GM21515 (cell line): Measurements from ENCODE around the gene PSD4.

ENCODE experiments used
- ATAC-seq: cut with Tn5 transposase; IDR thresholded peaks from one replicate; pipeline ENCODE4 v1.9.1; 2021; ENCODE audit not compliant: unreplicated experiment

Gene PSD4

GRCh38 chr2:113183264-113183663 is 9.5 kb downstream of the PSD4 start:
- no peak for ATAC-seq

GRCh38 chr2:113183703-113184102 is 9.9 kb downstream of the PSD4 start:
- ATAC-seq: no peak

DNA sequence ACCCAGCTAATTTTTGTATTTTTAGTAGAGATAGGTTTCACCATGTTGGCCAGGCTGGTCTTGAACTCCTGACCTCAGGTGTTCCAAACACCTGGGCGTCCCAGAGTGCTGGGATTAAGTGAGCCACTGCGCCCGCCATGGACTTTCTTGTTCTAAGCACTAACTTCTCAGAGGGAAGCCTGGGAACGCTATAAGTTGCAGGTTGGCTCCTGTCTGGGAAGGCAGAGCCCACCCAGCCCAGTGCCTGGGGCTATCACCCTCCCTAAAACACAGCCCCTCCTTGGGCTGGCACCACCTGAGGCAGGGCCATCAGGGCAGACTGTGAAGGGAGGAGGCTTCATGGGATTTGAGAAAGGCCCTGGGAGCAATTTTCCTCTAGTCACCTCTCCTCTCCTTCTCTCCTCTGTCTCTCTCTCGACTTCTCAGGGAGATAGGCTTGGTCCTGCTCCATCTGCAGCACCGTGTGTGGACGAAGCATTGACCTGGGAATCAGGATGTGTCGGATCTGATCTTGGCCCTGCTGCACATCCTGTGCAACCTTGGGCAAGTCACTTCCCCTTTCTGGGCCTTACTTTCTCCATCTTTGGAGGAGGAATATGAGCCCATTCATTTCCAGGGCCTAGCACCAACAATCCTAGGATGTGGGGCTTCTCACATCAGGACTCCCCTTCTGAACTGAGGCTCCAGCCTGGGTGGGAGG is 10.9 kb downstream of the PSD4 start:
- no peak for ATAC-seq

GRCh38 chr2:113185664-113186432 is 12.1 kb downstream of the PSD4 start:
- no peak for ATAC-seq

GRCh38 chr2:113186433-113186796 is 12.6 kb downstream of the PSD4 start:
- no peak for ATAC-seq

DNA sequence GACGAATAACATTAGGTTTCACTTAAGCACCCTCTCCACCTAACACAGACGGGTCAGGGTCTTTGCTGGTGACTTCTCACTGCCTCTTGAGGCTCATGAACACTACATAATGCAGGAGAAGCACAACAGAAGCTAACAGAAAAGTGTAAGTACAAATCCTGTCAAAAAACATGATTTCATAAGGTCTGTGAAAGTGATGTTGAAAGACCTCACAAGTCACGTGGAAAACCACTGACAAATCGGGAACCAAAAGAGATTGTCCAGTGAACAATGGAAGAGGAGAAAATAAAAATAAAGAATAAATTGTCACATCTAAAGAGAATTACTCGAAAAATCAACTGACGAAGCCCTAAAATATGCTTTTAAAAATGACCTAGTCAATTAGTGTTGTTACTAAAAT is 14.0 kb downstream of the PSD4 start:
- ATAC-seq: no peak

GRCh38 chr2:113190871-113191270 is 17.1 kb downstream of the PSD4 start:
- no peak for ATAC-seq

GRCh38 chr2:113192459-113193100 is 18.8 kb downstream of the PSD4 start:
- ATAC-seq: no peak

GRCh38 chr2:113195923-113196501 is 22.2 kb downstream of the PSD4 start:
- no peak for ATAC-seq

GRCh38 chr2:113196839-113197238 is 23.1 kb downstream of the PSD4 start:
- no peak for ATAC-seq

DNA sequence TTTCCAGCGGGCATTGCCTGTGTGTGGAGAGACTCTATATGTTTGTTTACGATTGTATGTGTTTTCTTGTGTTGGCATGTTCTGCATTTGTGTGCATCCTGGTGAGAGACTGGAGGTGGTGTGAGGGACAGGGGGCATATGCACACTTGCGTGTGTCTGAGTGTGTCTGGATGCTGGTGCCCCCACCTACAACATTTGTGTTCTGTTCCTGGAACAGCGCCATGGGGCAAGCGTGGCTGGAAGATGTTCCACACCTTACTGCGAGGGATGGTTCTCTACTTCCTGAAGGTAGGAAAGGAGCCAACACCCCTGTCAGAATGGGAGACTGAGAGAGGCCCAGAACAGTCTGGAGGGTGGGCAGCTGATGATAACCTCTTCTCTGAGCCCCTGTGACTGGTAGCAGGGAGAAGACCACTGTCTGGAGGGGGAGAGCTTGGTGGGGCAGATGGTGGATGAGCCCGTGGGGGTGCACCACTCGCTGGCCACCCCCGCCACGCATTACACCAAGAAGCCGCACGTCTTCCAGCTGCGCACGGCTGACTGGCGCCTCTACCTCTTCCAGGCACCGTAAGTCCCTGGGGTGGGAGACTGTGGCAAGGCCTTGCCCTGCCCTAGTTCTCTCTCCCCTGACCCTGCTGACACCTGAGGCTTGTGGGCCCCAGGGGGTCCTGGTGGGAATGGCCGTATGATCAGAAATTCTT is 23.7 kb downstream of the PSD4 start:
- no peak for ATAC-seq

GRCh38 chr2:113198048-113198789 is 24.4 kb downstream of the PSD4 start:
- no peak for ATAC-seq

DNA sequence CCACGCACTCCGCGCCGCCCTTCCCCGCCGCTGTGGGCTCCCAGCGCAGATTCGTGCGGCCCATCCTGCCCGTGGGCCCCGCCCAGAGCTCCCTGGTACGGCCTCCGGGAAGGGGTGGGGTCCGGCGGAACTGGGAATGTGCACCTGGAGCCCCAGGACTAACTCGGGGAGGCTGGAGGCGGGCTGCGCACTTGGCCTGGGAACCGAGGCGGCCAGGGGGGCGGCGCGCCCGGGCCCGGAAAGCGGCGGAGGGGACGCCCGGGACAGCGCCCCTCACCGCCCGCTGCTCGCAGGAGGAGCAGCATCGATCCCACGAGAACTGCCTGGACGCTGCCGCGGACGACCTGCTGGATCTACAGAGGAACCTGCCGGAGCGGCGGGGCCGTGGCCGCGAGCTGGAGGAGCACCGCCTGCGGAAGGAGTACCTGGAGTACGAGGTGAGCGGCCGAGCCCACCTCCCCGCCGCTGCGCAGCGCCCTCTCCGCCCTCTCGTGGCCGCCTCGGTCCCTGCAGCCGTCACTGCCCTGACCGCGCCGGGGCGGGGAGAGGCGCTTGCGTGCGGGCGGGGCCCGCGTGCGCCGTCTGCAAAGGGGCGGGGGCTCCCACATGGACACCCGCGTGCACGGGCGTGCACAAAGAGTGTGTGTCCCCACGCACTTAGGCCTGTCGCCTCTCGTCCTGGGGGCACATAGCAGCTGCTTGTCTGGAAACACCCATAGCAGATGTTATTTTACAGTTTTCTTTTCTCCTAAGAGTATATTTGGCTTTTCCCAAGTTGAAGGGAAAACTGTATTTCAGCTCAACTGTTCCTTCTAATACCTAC is 25.2 kb downstream of the PSD4 start:
- ATAC-seq: peak; percentile 68

DNA sequence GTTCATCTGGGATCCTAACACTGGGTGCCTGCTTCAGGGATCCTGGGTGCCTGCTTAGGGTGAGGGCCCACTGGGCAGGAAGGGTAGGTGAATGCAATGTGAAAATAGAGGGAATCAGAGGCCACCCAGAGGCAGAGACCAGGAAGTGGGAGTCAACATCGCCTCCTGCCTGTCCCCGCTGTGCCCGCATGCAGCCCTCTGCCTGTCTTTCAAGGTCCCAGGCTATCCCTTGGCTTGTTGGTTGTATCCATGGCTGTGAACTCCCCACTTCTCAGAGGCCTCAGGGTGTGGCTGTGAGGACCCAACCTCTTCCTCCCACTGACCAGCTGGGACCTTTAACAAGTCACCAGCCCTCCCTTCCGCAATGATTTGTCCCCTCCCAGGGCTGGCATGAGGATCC is 26.5 kb downstream of the PSD4 start:
- no peak for ATAC-seq

DNA sequence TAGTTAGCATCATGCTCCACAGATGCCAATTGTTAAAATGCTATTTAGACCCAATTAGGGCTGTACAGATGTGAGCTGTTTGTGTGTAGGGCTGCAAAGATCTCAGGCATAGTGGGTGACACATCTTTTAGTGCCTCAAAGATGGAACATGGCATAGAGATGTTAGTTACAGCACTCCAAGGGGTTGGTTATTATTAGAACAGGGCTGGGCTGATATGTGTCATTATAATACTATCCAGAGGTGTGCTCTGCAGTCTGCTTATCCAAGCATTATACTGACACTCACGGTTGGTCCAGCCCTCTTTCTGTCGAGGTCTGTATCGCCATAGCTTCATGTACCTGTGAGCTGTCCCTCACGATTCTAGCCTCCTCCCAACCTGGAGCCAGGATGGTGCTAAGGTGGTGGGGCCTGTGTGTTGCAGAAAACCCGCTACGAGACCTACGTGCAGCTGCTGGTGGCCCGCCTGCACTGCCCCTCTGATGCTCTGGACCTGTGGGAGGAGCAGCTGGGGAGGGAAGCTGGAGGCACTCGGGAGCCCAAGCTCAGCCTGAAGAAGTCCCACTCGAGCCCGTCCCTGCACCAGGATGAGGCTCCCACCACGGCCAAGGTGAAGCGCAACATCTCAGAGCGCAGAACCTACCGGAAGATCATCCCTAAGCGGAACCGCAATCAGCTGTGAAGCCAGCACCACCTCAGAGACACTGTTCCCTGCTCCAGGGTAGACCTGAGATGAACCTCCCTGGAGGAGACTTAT is 27.1 kb downstream of the PSD4 start:
- ATAC-seq: no peak

DNA sequence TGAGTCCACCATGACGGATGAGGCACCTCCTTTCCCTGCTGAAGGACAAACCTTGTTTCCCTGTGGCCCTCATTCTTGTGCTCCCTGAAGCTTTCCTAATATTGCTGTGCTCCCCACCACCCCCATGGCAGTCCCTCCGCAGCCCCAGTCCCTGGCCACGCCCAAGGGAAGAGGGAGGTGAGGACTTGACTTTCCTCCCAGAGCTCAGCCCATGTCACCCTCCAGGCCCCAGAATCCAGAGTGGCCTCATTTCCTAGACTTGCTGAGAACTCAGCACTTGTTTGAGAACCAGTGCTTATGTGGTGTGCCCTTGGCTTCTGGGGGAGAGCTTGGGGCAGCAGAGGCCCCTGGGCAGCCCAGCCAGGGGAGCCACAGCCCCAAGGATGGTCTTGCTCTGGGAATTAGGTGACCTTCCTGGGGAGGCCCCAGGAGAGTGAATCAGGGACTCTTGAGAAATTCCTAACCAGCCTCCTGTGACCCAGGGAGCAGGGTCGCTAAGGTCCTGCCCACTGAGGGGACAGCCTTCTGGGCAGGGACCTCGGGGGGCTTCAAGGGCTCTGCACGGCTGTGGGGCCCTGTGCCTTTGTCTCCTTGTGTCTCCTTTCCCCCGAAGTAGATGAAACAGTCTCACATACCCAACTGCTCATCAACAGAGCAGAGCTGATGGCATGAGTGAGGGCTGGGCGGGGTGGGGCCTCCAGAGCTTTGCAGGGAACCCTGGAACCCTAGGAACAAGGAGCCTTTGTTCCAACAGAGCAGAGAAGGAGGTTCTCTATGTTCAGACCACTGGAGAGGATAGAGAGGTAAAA is 27.9 kb downstream of the PSD4 start:
- ATAC-seq: no peak

- no peak for ATAC-seq
Observed at GRCh38 chr2:113202305-113203216, 28.8 kb downstream of the PSD4 start.
